ENCODE data around the gene RPS14. TPM values are rescaled to one million over a fixed set of nuclear protein-coding genes. Genes with fewer than 3 reads are reported as not detected.

The RPS14 gene
- total RNA-seq, 1 experiment from 2014 or later: 2,564 TPM

DNA sequence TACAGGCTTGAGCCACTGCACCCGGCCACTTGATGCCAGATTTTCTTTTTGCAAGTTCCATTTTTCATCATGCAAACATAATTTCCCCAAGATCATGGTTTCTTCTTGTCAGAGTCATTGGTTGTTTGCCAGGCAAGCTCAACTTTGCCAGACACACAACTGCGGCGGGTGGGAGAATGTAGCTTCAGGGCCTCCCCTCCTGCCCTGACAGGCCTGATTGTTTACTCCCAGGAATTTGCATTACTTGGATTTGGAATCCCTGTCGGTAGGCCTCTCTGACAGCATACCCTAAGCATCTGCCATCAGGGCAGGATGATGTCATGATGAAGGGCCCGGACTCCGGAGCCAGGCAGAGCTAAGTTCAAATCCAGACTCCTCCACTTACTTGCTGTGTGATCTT is 15.1 kb downstream of the RPS14 start:
- no peaks in the 10 kb centered on the region for H3K9me3 Mint-ChIP-seq
- H3K4me1 Mint-ChIP-seq: no peaks in the 10 kb centered on the region
- no peaks in the 10 kb centered on the region for H3K36me3 Mint-ChIP-seq
- TF ChIP-seq ZBTB21 (CRISPR knock-in tag; IDR thresholded peaks at IDR 0.05; ENCODE audit: borderline replicate concordance) (no peak), MXD4 (CRISPR knock-in tag; IDR thresholded peaks at IDR 0.05; ENCODE audit: borderline replicate concordance) (no peak), MYBL2 (CRISPR knock-in tag; IDR thresholded peaks at IDR 0.05) (no peak), ZNF512 (CRISPR knock-in tag; IDR thresholded peaks at IDR 0.05; ENCODE audit: borderline replicate concordance) (no peak), JUN (CRISPR knock-in tag; IDR thresholded peaks at IDR 0.05) (no peak), E2F4 (CRISPR knock-in tag; IDR thresholded peaks at IDR 0.05; ENCODE audit: borderline replicate concordance, low read depth) (no peak), CDX4 (CRISPR knock-in tag; IDR thresholded peaks at IDR 0.05; ENCODE audit: borderline replicate concordance) (no peak), EMX1 (CRISPR knock-in tag; IDR thresholded peaks at IDR 0.05) (no peak), ATF6 (CRISPR knock-in tag; IDR thresholded peaks at IDR 0.05) (no peak), ATF1 (CRISPR knock-in tag; IDR thresholded peaks at IDR 0.05) (no peak), NFATC4 (CRISPR knock-in tag; IDR thresholded peaks at IDR 0.05) (no peak), SOX15 (CRISPR knock-in tag; IDR thresholded peaks at IDR 0.05) (no peak), CREM (CRISPR knock-in tag; IDR thresholded peaks at IDR 0.05) (no peak), FOXK1 (CRISPR knock-in tag; IDR thresholded peaks at IDR 0.05) (no peak), FOXJ3 (CRISPR knock-in tag; IDR thresholded peaks at IDR 0.05; ENCODE audit: borderline replicate concordance) (no peak)
- TF ChIP-seq, protein P1, sequence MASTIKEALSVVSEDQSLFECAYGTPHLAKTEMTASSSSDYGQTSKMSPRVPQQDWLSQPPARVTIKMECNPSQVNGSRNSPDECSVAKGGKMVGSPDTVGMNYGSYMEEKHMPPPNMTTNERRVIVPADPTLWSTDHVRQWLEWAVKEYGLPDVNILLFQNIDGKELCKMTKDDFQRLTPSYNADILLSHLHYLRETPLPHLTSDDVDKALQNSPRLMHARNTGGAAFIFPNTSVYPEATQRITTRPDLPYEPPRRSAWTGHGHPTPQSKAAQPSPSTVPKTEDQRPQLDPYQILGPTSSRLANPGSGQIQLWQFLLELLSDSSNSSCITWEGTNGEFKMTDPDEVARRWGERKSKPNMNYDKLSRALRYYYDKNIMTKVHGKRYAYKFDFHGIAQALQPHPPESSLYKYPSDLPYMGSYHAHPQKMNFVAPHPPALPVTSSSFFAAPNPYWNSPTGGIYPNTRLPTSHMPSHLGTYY (CRISPR knock-in tag; IDR thresholded peaks at IDR 0.05): no peak
- TF ChIP-seq, protein P2, sequence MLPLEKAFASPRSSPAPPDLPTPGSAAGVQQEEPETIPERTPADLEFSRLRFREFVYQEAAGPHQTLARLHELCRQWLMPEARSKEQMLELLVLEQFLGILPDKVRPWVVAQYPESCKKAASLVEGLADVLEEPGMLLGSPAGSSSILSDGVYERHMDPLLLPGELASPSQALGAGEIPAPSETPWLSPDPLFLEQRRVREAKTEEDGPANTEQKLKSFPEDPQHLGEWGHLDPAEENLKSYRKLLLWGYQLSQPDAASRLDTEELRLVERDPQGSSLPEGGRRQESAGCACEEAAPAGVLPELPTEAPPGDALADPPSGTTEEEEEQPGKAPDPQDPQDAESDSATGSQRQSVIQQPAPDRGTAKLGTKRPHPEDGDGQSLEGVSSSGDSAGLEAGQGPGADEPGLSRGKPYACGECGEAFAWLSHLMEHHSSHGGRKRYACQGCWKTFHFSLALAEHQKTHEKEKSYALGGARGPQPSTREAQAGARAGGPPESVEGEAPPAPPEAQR (CRISPR knock-in tag; IDR thresholded peaks at IDR 0.05): no peak
- H3K27ac Mint-ChIP-seq: no peak overlapping the region
- ATAC-seq (no peak), DNase-seq (ENCODE audit: low spot score) (no peak)
- ChIA-PET CTCF (interaction anchor here (1.1 to 2.7 kb wide), 3 partner anchors 15 to 36 kb away, joined by 3 to 15 read pairs (median 7); partner anchors contain the start of genes CD74 and RPS14), POLR2A (interaction anchor here (0.7 to 1.1 kb wide), 2 partner anchors 29 to 70 kb away, joined by 3 to 6 read pairs; no protein-coding TSS in a partner anchor)
- peaks cover 3% of the 10 kb centered on the region; the same call in 1 of the 2 replicates for H3K27me3 Mint-ChIP-seq (ENCODE audit: low read depth)
- no peak overlapping the region for H3K4me3 Mint-ChIP-seq

- CTCF ChIA-PET: no interaction called here
- no peaks in the 10 kb centered on the region for H3K36me3 Mint-ChIP-seq
- ATAC-seq (no peak), DNase-seq (ENCODE audit: low spot score) (no peak)
- TF ChIP-seq JAZF1 (CRISPR knock-in tag; IDR thresholded peaks at IDR 0.05) (no peak), HMGA2 (CRISPR knock-in tag; IDR thresholded peaks at IDR 0.05) (no peak), ZNF281 (CRISPR knock-in tag; IDR thresholded peaks at IDR 0.05) (no peak), NR2C2 (CRISPR knock-in tag; IDR thresholded peaks at IDR 0.05) (no peak)
- TF ChIP-seq, protein P3, sequence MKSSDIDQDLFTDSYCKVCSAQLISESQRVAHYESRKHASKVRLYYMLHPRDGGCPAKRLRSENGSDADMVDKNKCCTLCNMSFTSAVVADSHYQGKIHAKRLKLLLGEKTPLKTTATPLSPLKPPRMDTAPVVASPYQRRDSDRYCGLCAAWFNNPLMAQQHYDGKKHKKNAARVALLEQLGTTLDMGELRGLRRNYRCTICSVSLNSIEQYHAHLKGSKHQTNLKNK (CRISPR knock-in tag; IDR thresholded peaks at IDR 0.05): no peak
- no peak overlapping the region for H3K4me3 Mint-ChIP-seq
- peaks cover 4% of the 10 kb centered on the region; the same call in 1 of the 2 replicates for H3K27me3 Mint-ChIP-seq (ENCODE audit: low read depth)
- POLR2A ChIA-PET: no interaction called here
- no peaks in the 10 kb centered on the region for H3K9me3 Mint-ChIP-seq
- no peaks in the 10 kb centered on the region for H3K4me1 Mint-ChIP-seq
- H3K27ac Mint-ChIP-seq: no peak overlapping the region
These were observed 18.0 kb downstream of the RPS14 start for GRCh38 chr5:150431574-150431973.
